A549 treated with GW870086 at 1 μM for 4 hours (cell line): ENCODE results near the gene GYG2. TPM values are rescaled to one million over a fixed set of nuclear protein-coding genes. Genes with fewer than 3 reads are reported as not detected.

Experiments used
- total RNA-seq: library from RNA; stranded (reverse); fragments of 200-300 nt; extraction: Qiagen RNA extraction; gene quantifications from 5 replicates; pipeline ENCODE4 v1.2.3, GENCODE V29; 2022; ENCODE audit warnings: low read depth

GYG2 gene
- 3.7 to 4.9 TPM (median 4.6 TPM) in 5 replicates for total RNA-seq

GRCh38 chrX:2828344-2828958 is at the start of gene GYG2:
TSS of gene GYG2 (plus strand) at chrX:2828930. CDS start at chrX:2830189, 1,259 bp downstream.

GRCh38 chrX:2928583-2929434 is 100.1 kb downstream of the GYG2 start, which contains the start of gene ARSD:
TSS of gene ARSD (minus strand) at chrX:2929339. CDS start at chrX:2929275, 64 bp downstream.

Other genes starting within 250 kb of the GYG2 start
- gene CD99, start 137.6 kb upstream of the GYG2 start, total RNA-seq = 276 to 316 TPM (median 306 TPM) in 5 replicates
- 0.13 TPM in 1 of 5 replicates, not detected in the others for gene XG, start 76.9 kb upstream of the GYG2 start, total RNA-seq
- 11.7 to 14.3 TPM (median 13.7 TPM) in 5 replicates for gene ARSD, start 100.4 kb downstream of the GYG2 start, total RNA-seq
- not detected in 5 replicates for gene ARSH, start 177.6 kb downstream of the GYG2 start, total RNA-seq
- not detected in 5 replicates for gene ARSF, start 212.5 kb downstream of the GYG2 start, total RNA-seq